ENCODE data around the gene SPSB2. TPM values are rescaled to one million over a fixed set of nuclear protein-coding genes. Genes with fewer than 3 reads are reported as not detected.
"Not testable (repeated sequence)": the region's sequence is repeated elsewhere in the genome, so short reads cannot be mapped to it uniquely, and the experiment has no call there.

Gene SPSB2
- total RNA-seq, 2 experiments from 2014 or later, result 1.7 to 2.2 TPM

GRCh38 chr12:6887460-6887859 is 14.4 kb upstream of the SPSB2 start:
- Mint-ChIP-seq H3K27me3 (no peaks in the 10 kb centered on the region), H3K27ac (no peak overlapping the region), H3K4me3 (no peak overlapping the region), H3K9me3 (ENCODE audit: low read depth) (no peaks in the 10 kb centered on the region), H3K4me1 (peaks cover 9% of the 10 kb centered on the region), H3K36me3 (ENCODE audit: low read depth) (peaks cover 8% of the 10 kb centered on the region)
- intact Hi-C loops (cut with DNase I, micrococcal nuclease), result no loop called here
- ChIA-PET POLR2A (interaction anchor here (0.7 kb wide), 1 partner anchor 27 kb away, joined by 7 read pairs; no protein-coding TSS in a partner anchor), CTCF (interaction anchor here (0.6 to 1.0 kb wide), 3 partner anchors 18 to 38 kb away, joined by 3 read pairs; no protein-coding TSS in a partner anchor)
- ATAC-seq (no peak), DNase-seq (no peak)

- CTCF ChIA-PET; H3K4me3 Mint-ChIP-seq; H3K36me3 Mint-ChIP-seq (ENCODE audit: low read depth); H3K9me3 Mint-ChIP-seq (ENCODE audit: low read depth); intact Hi-C loops (cut with DNase I, micrococcal nuclease); H3K27me3 Mint-ChIP-seq; ATAC-seq; DNase-seq; H3K27ac Mint-ChIP-seq; POLR2A ChIA-PET; H3K4me1 Mint-ChIP-seq: not testable (repeated sequence)
Measured at GRCh38 chr12:6886206-6886999, 13.3 kb upstream of the SPSB2 start.

DNA sequence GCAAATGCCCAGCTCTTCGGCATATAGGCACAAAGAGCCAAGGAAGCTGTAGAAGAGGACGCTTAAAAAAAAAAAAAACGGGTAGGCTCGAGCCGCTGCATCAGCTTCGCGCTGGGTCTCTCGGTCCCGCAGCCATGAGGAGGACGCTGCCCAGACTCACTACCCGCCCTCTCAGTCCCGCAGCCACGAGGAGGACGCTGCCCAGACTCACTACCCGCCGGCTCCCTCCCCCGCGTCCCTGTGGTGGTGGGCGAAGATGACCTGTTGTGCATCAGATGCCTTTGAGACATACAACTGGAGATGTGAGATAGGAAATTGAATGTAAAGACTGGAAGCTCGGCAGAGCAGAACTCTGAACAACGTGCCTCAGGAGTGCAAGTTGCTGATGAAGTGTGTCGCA is 11.4 kb upstream of the SPSB2 start:
- H3K9me3 Mint-ChIP-seq (ENCODE audit: low read depth), result no peaks in the 10 kb centered on the region
- ChIA-PET POLR2A (no interaction called here), CTCF (interaction anchor here (1.4 kb wide), 1 partner anchor 11 kb away, joined by 6 read pairs; no protein-coding TSS in a partner anchor)
- no peaks in the 10 kb centered on the region for H3K27me3 Mint-ChIP-seq
- intact Hi-C loops (cut with DNase I, micrococcal nuclease), result no loop called here
- peaks cover 3% of the 10 kb centered on the region for H3K36me3 Mint-ChIP-seq (ENCODE audit: low read depth)
- H3K27ac Mint-ChIP-seq, result no peak overlapping the region
- no peak overlapping the region for H3K4me3 Mint-ChIP-seq
- DNase-seq, result no peak
- H3K4me1 Mint-ChIP-seq, result no peaks in the 10 kb centered on the region
- no peak for ATAC-seq

DNA sequence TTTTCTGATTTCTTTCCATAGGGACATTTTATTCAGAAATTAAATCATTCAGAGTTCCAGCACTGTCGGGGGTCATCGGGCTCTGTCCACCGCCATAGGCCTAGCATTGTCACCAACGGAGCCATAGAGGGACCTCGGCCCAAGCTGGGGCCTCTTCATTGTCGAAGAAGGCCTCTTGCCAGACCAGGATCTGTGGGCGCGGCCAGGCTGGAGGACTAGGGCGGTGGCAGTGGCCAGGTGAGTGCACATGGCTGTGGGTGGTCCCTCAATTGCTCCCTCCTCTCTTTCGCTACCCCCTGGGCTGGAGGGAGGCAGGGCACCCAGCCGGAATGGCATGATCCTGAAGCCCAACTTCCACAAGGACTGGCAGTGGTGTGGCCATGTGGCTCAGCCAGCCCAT is 10.6 kb upstream of the SPSB2 start:
- intact Hi-C loops (cut with DNase I, micrococcal nuclease), result no loop called here
- no peak for DNase-seq

DNA sequence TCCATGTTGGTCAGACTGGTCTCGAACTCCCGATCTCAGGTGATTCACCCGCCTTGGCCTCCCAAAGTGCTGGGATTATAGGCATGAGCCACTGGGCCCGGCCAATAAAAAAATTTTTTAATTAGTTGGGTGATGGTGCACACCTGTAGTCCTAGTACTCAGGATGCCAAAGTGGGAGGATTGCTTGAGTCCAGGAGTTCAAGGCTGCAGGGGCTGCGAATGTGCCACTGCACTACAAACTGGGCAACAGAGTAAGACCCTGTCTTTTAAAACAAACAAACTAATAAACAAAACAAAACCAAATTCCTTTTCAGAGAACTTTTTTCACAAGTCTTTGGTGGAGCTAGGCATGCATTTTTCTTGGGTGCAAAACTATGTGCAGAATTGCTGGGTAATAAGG is 10.1 kb upstream of the SPSB2 start:
- intact Hi-C loops (cut with DNase I, micrococcal nuclease), result no loop called here
- Mint-ChIP-seq H3K27me3 (no peaks in the 10 kb centered on the region), H3K36me3 (ENCODE audit: low read depth) (peaks cover 3% of the 10 kb centered on the region), H3K9me3 (ENCODE audit: low read depth) (no peaks in the 10 kb centered on the region), H3K27ac (no peak overlapping the region), H3K4me3 (no peak overlapping the region), H3K4me1 (no peaks in the 10 kb centered on the region)
- POLR2A ChIA-PET, result no interaction called here
- ATAC-seq, result no peak
- no peak for DNase-seq
- CTCF ChIA-PET, result interaction anchor here (2.0 to 2.4 kb wide), 2 partner anchors 8 to 10 kb away, joined by 9 to 17 read pairs; partner anchors contain the start of gene SPSB2

More for the DNA sequence above, 10.6 kb upstream of the SPSB2 start:
- no peaks in the 10 kb centered on the region for H3K9me3 Mint-ChIP-seq (ENCODE audit: low read depth)
- no peaks in the 10 kb centered on the region for H3K27me3 Mint-ChIP-seq
- no peaks in the 10 kb centered on the region for H3K4me1 Mint-ChIP-seq
- CTCF ChIA-PET, result no interaction called here
- peaks cover 3% of the 10 kb centered on the region for H3K36me3 Mint-ChIP-seq (ENCODE audit: low read depth)
- no peak for ATAC-seq
- POLR2A ChIA-PET, result no interaction called here
- no peak overlapping the region for H3K4me3 Mint-ChIP-seq
- H3K27ac Mint-ChIP-seq, result no peak overlapping the region

GRCh38 chr12:6879824-6880223 is 6.7 kb upstream of the SPSB2 start:
- H3K9me3 Mint-ChIP-seq (ENCODE audit: low read depth); DNase-seq; H3K27me3 Mint-ChIP-seq; H3K4me1 Mint-ChIP-seq; H3K27ac Mint-ChIP-seq; intact Hi-C loops (cut with DNase I, micrococcal nuclease); ATAC-seq; H3K4me3 Mint-ChIP-seq: not testable (repeated sequence)
- peaks cover 13% of the 10 kb centered on the region for H3K36me3 Mint-ChIP-seq (ENCODE audit: low read depth)
- POLR2A ChIA-PET, result interaction anchor here (0.6 to 1.0 kb wide), 4 partner anchors 11 to 545 kb away, joined by 3 read pairs; partner anchors contain the start of gene USP5
- CTCF ChIA-PET, result interaction anchor here (0.6 to 2.8 kb wide), 2 partner anchors 10 to 11 kb away, joined by 4 to 8 read pairs; no protein-coding TSS in a partner anchor

GRCh38 chr12:6874015-6874368 is 889 bp upstream of the SPSB2 start:
- H3K4me1 Mint-ChIP-seq, result peaks cover 44% of the 10 kb centered on the region
- DNase-seq; H3K27me3 Mint-ChIP-seq; ATAC-seq; POLR2A ChIA-PET; H3K9me3 Mint-ChIP-seq (ENCODE audit: low read depth): not testable (repeated sequence)
- CTCF ChIA-PET, result interaction anchor here (0.8 to 2.9 kb wide), 5 partner anchors 8 to 163 kb away, joined by 3 to 38 read pairs (median 6); no protein-coding TSS in a partner anchor
- peak overlapping the region; percentile 86 for H3K27ac Mint-ChIP-seq
- H3K4me3 Mint-ChIP-seq, result peak overlapping the region; percentile 93
- intact Hi-C loops (cut with DNase I, micrococcal nuclease), result loop anchor here in 1 of 2 experiments (5.0 kb wide), 2 partner anchors 63 to 88 kb away; no protein-coding TSS in a partner anchor
- peaks cover 55% of the 10 kb centered on the region for H3K36me3 Mint-ChIP-seq (ENCODE audit: low read depth)

GRCh38 chr12:6872073-6873048 is 742 bp downstream of the SPSB2 start:
- POLR2A ChIA-PET, result interaction anchor here (0.5 to 2.9 kb wide), 17 partner anchors 9 to 379 kb away, joined by 3 to 31 read pairs (median 4); partner anchors contain the start of genes C12orf57, C1RL, CDCA3 and LRRC23
- Mint-ChIP-seq H3K27ac (peak overlapping the region; percentile 66), H3K27me3 (no peaks in the 10 kb centered on the region), H3K4me1 (peaks cover 50% of the 10 kb centered on the region), H3K36me3 (ENCODE audit: low read depth) (peaks cover 67% of the 10 kb centered on the region), H3K4me3 (peak overlapping the region; percentile 93), H3K9me3 (ENCODE audit: low read depth) (no peaks in the 10 kb centered on the region)
- intact Hi-C loops (cut with DNase I, micrococcal nuclease), result loop anchor here (1.0 to 5.0 kb wide), 15 partner anchors 19 to 236 kb away; partner anchors contain the start of genes ENO2 (in 2 of the 2), C12orf57 (in 1 of the 2), C1RL (in 1 of the 2) and CDCA3 (in 1 of the 2)
- peak; percentile 92 for DNase-seq
- peak; percentile 28 for ATAC-seq
- CTCF ChIA-PET, result interaction anchor here (0.6 to 3.2 kb wide), 49 partner anchors 9 to 431 kb away, joined by 3 to 51 read pairs (median 4); partner anchors contain the start of genes C12orf57, C1RL, CDCA3 and COPS7A

DNA sequence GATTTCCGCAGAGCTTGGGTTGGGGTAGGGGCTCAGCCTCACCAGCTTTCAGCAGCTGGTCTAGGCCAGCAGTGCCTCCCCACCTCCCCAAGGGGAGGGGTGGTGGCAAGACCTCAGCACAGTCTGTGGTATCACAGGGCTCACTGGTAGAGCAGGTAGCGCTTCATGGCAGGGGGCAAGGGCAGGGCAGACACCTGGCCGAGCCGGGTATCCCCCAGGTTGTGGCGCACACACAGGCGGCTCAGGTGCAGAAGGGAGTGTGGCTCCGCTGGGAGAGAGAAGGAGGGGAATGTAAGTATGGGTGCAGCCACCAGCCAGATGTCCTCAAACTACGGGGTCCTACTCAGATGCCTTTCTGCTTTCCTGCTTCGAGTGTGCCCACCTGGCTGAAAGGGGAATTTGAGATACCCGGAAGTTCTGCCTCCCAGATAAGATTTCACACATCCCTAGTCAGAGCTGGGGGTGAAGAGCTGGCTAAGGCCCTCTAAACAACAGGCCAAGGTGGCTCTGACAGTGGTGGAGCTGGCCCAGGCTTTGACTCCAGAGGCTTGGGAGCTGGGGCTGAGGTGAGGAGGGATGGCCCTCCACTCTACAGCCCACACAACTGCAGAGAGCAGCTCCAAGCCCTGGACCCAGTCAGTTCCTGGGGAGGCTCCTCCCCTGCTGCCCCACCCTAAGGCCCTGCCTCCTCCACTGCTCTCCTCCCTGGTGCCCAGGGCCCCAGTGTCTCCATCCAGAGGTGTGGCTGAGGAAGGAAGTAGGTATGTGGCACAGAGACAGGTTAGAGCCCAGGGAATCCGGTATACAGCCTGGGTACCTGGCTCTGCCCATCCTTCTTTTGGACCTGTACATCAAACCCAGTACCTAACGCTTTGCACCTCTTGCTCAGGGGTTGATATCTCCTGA is 1.8 kb downstream of the SPSB2 start:
- DNase-seq (peak; percentile 75), ATAC-seq (peak; percentile 34)
- H3K27ac Mint-ChIP-seq, result peak overlapping the region; percentile 66
- H3K9me3 Mint-ChIP-seq (ENCODE audit: low read depth), result no peaks in the 10 kb centered on the region
- CTCF ChIA-PET, result interaction anchor here (0.6 to 3.2 kb wide), 22 partner anchors 10 to 267 kb away, joined by 3 to 51 read pairs (median 4); partner anchors contain the start of genes C12orf57, C1RL, CDCA3 and LRRC23
- intact Hi-C loops (cut with DNase I, micrococcal nuclease), result loop anchor here in 1 of 2 experiments (5.0 kb wide), 2 partner anchors 66 to 91 kb away; no protein-coding TSS in a partner anchor
- H3K27me3 Mint-ChIP-seq, result no peaks in the 10 kb centered on the region
- peaks cover 55% of the 10 kb centered on the region for H3K4me1 Mint-ChIP-seq
- peak overlapping the region; percentile 93 for H3K4me3 Mint-ChIP-seq
- POLR2A ChIA-PET, result interaction anchor here (0.9 to 2.9 kb wide), 7 partner anchors 19 to 182 kb away, joined by 3 to 31 read pairs (median 11); partner anchors contain the start of genes C12orf57, CDCA3, RNU7-1 and USP5
- peaks cover 63% of the 10 kb centered on the region for H3K36me3 Mint-ChIP-seq (ENCODE audit: low read depth)

- DNase-seq; H3K9me3 Mint-ChIP-seq (ENCODE audit: low read depth); H3K27me3 Mint-ChIP-seq; ATAC-seq: not testable (repeated sequence)
- ChIA-PET POLR2A (interaction anchor here (0.6 to 6.8 kb wide), 4 partner anchors 18 to 177 kb away, joined by 3 to 65 read pairs (median 15); partner anchors contain the start of genes C12orf57, CDCA3, RNU7-1 and USP5), CTCF (interaction anchor here (1.0 to 2.4 kb wide), 8 partner anchors 21 to 242 kb away, joined by 3 to 10 read pairs (median 6); partner anchors contain the start of genes CD4 and MLF2)
- Mint-ChIP-seq H3K27ac (peak overlapping the region; percentile 92), H3K4me3 (peak overlapping the region; percentile 93), H3K36me3 (ENCODE audit: low read depth) (peaks cover 66% of the 10 kb centered on the region), H3K4me1 (peaks cover 52% of the 10 kb centered on the region)
- intact Hi-C loops (cut with DNase I, micrococcal nuclease), result loop anchor here in 1 of 2 experiments (5.0 kb wide), 2 partner anchors 67 to 92 kb away; no protein-coding TSS in a partner anchor
Measured at GRCh38 chr12:6870304-6870703, 2.8 kb downstream of the SPSB2 start.

Data from activated CD4-positive, alpha-beta T cell treated with anti-CD3 and anti-CD28 coated beads for 36 hours (primary cell).